Uterus (tissue), 4 donors: ENCODE data around the gene RAPGEF2. TPM values are rescaled to one million over a fixed set of nuclear protein-coding genes. Genes with fewer than 3 reads are reported as not detected.

Experiments
- DNase-seq, 2 donors: peaks; one replicate each; pipeline ENCODE4 v3.0.0-alpha.2; 2019 to 2020
- H3K27ac ChIP-seq, 2 donors: fragments of 200-600 bp; sonication (generic); 1 replicate in 1 of 2; 2 replicates in 1 of 2; pipeline ENCODE4 v1.5.1; 2016 to 2018
- H3K27me3 ChIP-seq, 2 donors: fragments of 200-600 bp; sonication (generic); one replicate each; pipeline ENCODE4 v1.5.1; 2018 to 2019; ENCODE audit warnings: control low read depth in 1 of 2
- H3K36me3 ChIP-seq, 2 donors: fragments of 200-600 bp; sonication (generic); one replicate each; pipeline ENCODE4 v1.5.1; 2019; ENCODE audit warnings: control low read depth in 1 of 2
- H3K4me1 ChIP-seq, 2 donors: fragments of 200-600 bp; sonication (generic); one replicate each; pipeline ENCODE4 v1.5.1; 2018 to 2019; ENCODE audit warnings: control low read depth in 1 of 2
- H3K4me3 ChIP-seq, 2 donors: fragments of 200-600 bp; sonication (generic); 1 replicate in 1 of 2; 2 replicates in 1 of 2; pipeline ENCODE4 v1.5.1; 2018 to 2019; ENCODE audit warnings: mild to moderate bottlenecking in 1 of 2
- H3K9me3 ChIP-seq, 2 donors: fragments of 200-600 bp; sonication (generic); one replicate each; pipeline ENCODE4 v1.5.1; 2019; ENCODE audit warnings: control low read depth in 1 of 2
- CTCF ChIP-seq, 4 experiments: fragments of 200-600 bp in 2 of 4; fragments of 450-650 bp in 2 of 4; sonication (generic) in 2 of 4; IDR thresholded peaks; one replicate each; pipeline ENCODE4 v1.5.1; 2016 to 2019; ENCODE audit warnings: antibody characterized with exemption in 4 of 4, mild to moderate bottlenecking in 2 of 4, moderate library complexity in 1 of 4
- POLR2A ChIP-seq, 2 donors: fragments of 450-650 bp; IDR thresholded peaks; one replicate each; pipeline ENCODE4 v1.6.1; 2016; ENCODE audit warnings: antibody characterized with exemption in 2 of 2, mild to moderate bottlenecking in 1 of 2, moderate library complexity in 1 of 2
- intact Hi-C: fragments of 100-400 bp; cut with DNase I; formaldehyde crosslinking; loops from one replicate; pipeline ENCODE4 v1.15.1; 2023; ENCODE audit warnings: low total_unique reads
- microRNA-seq: library from miRNA; unstranded; fragments of <30 nt; microRNA quantifications from one replicate; pipeline ENCODE4, GENCODE V29; 2016; ENCODE audit warnings: borderline microRNAs expressed, borderline replicate concordance
- small RNA-seq: library from RNA; depleted of rRNA; stranded (forward); fragments of <200 nt; gene quantifications from one replicate; pipeline ENCODE3, GENCODE V24; 2016
- total RNA-seq, 4 donors: library from RNA; depleted of rRNA in 3 of 4; stranded (reverse); fragments of >200 nt in 3 of 4; gene quantifications; one replicate each; pipeline versions ENCODE4 v1.1.0 to v1.2.4, GENCODE V29; 2014 to 2023
- donor health status: DM: yes; HTN: yes; CAD: no.

RAPGEF2 gene
- total RNA-seq, 4 donors from 2014 or later, result 27.9 to 61.4 (median 40.5) TPM

GRCh38 chr4:159400558-159401225 is 297.8 kb downstream of the RAPGEF2 start:
- no peak for TF ChIP-seq POLR2A (IDR thresholded peaks at IDR 0.05)
- TF ChIP-seq CTCF (IDR thresholded peaks at IDR 0.05), result no peak
- no peaks in the 10 kb centered on the region for H3K36me3 ChIP-seq
- no peaks in the 10 kb centered on the region for H3K4me1 ChIP-seq
- H3K27me3 ChIP-seq, result no peaks in the 10 kb centered on the region
- H3K27ac ChIP-seq, result peak overlapping the region in 1 of 2 donors; percentile 41
- DNase-seq, result no peak
- H3K9me3 ChIP-seq, result no peaks in the 10 kb centered on the region
- intact Hi-C loops, result no loop called here
- H3K4me3 ChIP-seq, result no peak overlapping the region

GRCh38 chr4:159401226-159401712 is 298.4 kb downstream of the RAPGEF2 start:
- Histone ChIP-seq H3K36me3 (no peaks in the 10 kb centered on the region), H3K9me3 (no peaks in the 10 kb centered on the region), H3K4me1 (no peaks in the 10 kb centered on the region), H3K27me3 (no peaks in the 10 kb centered on the region), H3K4me3 (no peak overlapping the region), H3K27ac (peak overlapping the region in 1 of 2 donors; percentile 41)
- DNase-seq, result no peak
- TF ChIP-seq POLR2A (IDR thresholded peaks at IDR 0.05) (no peak), CTCF (IDR thresholded peaks at IDR 0.05) (no peak)
- intact Hi-C loops, result no loop called here

- no peak overlapping the region for H3K4me3 ChIP-seq
- no peak for DNase-seq
- H3K27me3 ChIP-seq, result no peaks in the 10 kb centered on the region
- no peaks in the 10 kb centered on the region for H3K4me1 ChIP-seq
- H3K27ac ChIP-seq, result no peak overlapping the region
- H3K36me3 ChIP-seq, result no peaks in the 10 kb centered on the region
- H3K9me3 ChIP-seq, result no peaks in the 10 kb centered on the region
- TF ChIP-seq POLR2A (IDR thresholded peaks at IDR 0.05), result no peak
- no peak for TF ChIP-seq CTCF (IDR thresholded peaks at IDR 0.05)
- intact Hi-C loops, result no loop called here
Measured at GRCh38 chr4:159401791-159402380, 299.0 kb downstream of the RAPGEF2 start.

Small RNAs within 50 kb of the gene (microRNA-seq; reads per million reads assigned to microRNA genes)
- gene MIR3688-1 (not detected), gene MIR3688-2 (not detected)

Small RNAs within 50 kb of the gene (small RNA-seq; reads per million reads assigned to genes)
- not detected for gene AC074344.1
- gene MIR3688-1, result not detected
- not detected for gene RF00019
